Measurements from ENCODE around the gene PCP2.

The PCP2 gene

DNA sequence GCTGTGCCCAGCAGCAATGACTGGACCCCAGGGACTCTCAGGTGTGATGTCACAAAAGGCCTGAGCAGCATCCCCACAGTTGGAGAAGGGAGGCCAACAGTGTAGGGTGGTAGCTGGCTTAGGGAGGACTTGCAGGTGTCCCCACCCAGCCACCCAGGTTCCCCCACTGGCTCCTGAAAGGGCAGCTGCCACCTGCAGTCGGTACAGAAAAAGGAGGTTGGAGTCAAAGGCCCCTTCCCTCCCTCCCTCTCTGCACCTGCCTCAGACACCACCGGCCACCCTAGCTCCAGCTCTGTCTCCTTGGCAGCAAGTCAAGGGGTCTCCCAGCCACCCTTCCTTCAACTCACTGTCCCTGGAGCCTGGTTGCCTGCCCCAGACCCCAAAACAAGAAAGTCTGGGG, at the start of gene PCP2:
PCP2 (minus strand) TSS at position 22 of the 400 bp plus-strand sequence. CDS start 262 bp downstream, outside the sequence.
- DNase-seq, result no peak

DNA sequence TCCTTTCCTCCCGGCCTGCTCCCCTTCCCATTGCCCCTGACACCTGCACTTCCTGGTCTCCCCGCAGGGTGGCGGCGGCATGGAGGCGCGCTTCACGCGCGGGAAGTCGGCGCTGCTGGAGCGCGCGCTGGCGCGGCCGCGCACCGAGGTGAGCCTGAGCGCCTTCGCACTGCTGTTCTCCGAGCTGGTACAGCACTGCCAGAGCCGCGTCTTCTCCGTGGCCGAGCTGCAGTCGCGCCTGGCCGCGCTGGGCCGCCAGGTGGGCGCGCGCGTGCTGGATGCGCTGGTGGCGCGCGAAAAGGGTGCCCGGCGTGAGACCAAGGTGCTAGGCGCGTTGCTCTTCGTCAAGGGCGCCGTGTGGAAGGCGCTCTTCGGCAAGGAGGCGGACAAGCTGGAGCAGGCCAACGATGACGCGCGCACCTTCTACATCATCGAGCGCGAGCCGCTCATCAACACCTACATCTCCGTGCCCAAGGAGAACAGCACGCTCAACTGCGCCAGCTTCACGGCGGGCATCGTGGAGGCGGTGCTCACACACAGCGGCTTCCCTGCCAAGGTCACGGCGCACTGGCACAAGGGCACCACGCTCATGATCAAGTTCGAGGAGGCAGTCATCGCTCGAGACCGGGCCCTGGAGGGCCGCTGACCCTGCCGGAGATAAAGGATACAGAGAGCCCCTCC, 48.8 kb upstream of the PCP2 start:
- no peak for DNase-seq

- no peak for DNase-seq
Measured at GRCh38 chr19:7681340-7682174, 48.0 kb upstream of the PCP2 start.

- peak; percentile 60 for DNase-seq
Measured at GRCh38 chr19:7680606-7681339, 47.3 kb upstream of the PCP2 start, which contains the start of gene TRAPPC5. TSS of gene TRAPPC5 (plus strand) at chr19:7680833. CDS start at chr19:7682254, 1,421 bp downstream.

GRCh38 chr19:7679771-7680605, 46.5 kb upstream of the PCP2 start:
- DNase-seq, result no peak

GRCh38 chr19:7678971-7679751, 45.6 kb upstream of the PCP2 start:
- no peak for DNase-seq

DNA sequence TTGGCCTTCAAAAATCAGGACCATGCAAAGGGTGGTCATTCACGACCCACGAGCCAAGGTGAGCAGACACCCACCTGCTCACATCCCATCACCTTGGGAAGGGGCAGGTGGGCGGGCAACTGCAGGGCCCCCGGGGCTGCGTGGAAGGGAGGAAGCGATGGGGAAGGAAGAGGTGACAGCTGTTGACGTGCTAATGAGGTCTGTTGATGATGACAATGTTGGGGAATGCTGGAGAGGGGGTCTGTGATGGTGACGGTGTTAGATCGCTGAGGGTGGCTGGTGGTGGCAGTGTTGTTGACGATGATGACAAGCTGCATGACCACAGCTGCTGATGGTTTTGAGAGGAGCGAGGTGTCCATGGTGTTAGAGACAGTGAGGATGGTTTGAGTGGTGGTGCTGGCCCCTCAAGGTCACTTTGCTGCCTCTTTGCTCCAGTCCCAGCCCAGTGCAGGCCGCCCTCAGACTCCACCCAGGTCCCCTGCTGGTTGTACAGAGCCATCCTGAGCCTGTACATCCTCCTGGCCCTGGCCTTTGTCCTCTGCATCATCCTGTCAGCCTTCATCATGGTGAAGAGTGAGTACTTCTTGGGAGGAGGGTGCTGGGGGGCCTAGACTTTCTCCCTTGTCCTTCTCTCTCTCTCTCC, 44.3 kb upstream of the PCP2 start:
- DNase-seq, result no peak

GRCh38 chr19:7676854-7677253, 43.3 kb upstream of the PCP2 start, which contains the start of gene MCEMP1:
TSS of gene MCEMP1 (plus strand) at chr19:7677090. CDS start at chr19:7677121, 31 bp downstream.
- DNase-seq, result no peak

DNA sequence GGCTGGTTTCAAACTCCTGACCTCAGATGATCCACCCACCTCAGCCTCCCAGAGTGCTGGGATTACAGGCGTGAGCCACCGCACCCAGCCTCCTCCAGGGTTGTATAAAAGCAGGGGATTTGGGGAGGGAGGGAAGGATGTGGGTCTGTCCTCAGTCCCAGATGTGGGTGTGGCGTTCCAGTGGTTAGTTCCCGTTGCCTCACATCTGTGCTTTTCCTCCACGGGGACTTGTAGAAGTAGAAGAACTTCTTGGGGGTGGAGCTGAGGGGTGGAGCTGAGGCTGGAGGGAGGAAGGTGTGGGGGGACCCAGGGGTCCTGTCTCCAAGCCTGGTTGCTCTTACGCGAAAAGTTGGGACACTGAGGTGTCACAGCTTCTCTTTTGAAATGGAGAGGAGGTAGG, 42.9 kb upstream of the PCP2 start:
- no peak for DNase-seq

DNA sequence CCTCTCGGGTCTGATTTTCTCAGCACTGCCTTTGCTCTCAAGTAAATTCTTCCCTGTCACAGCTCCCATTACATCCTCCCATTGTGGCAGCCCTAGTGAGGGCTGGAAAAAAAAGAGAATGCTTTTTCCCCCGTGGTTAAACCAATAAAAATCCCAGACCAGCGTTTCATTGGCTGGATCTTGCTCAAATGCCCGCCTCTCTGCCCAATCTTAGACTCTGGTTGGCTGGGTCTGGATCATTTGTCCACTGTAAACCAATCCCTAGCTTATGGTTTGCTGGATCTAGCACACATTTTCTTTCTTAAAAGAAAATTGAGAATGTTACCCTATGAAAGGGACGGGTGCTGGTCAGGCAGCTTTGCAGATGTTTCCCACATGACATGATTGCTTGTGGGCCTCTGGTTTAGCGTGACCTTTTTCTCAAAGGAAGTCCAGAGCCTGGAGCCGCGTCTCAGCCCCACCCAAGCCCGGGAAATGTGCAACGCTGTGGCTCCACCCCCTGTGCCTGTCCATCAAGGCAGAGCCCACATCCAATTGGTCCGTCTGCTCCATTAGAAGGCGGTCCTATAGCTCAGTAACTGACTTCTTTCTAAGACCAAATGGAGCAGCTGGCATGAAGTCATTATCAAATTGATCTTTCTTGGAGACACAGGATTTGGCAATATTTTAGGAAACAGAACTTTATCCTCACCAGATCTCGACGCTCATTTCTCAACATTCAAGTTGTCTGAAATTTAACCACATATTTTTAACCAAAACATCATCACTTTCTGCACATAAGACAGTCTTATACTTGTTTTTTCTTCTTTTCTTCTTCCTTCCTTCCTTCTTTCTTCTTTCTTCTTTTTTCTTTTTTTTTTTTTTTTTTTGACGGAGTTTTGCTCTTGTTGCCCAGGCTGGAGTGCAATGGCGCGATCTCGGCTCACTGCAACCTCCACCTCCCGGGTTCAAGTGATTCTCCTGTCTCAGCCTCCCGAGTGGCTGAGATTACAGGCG, 40.8 kb upstream of the PCP2 start:
- DNase-seq, result peak; percentile 54

GRCh38 chr19:7672522-7672921, 39.0 kb upstream of the PCP2 start:
- DNase-seq, result no peak

DNA sequence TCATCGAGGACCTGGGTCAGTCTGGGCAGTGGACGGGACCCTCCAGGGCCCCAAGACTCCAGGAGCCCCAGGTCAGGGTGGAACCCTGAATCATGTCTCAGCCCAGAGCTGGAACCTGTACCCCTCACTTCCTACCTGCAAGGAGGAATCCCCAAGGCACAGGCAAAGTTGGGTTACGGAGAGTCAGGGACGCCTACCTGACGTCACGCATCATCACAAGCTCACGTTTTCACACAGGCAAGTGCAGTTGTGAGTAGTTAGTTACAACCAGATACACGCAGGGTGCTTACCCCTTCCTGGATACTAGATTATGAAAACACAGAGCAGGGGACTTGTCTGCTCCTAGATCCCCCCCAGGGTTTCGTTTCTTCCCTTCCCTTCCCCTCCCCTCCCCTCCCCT, 37.3 kb upstream of the PCP2 start:
- no peak for DNase-seq

DNA sequence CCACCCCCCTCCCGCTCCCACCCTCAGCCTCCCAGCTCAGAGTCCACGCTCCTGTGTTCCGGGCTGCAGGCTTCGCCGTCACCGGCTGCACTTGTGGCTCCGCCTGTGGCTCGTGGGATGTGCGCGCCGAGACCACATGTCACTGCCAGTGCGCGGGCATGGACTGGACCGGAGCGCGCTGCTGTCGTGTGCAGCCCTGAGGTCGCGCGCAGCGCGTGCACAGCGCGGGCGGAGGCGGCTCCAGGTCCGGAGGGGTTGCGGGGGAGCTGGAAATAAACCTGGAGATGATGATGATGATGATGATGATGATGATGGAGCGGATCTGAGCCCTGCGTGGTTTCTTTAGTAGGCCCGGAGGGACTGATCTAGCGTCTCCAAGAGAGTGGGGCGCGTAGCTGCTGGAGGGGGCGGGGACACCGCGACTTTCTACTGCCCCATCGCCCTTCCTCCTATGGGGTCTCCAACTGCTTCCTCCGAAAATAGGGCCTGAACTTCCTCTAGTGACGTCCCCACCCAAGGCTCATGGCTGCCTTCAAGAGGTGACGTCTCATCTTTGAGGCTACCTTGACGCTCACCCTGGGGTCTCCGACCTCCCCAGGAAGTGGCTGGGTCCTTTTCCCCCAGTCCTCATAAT, 36.7 kb upstream of the PCP2 start:
- no peak for DNase-seq

DNA sequence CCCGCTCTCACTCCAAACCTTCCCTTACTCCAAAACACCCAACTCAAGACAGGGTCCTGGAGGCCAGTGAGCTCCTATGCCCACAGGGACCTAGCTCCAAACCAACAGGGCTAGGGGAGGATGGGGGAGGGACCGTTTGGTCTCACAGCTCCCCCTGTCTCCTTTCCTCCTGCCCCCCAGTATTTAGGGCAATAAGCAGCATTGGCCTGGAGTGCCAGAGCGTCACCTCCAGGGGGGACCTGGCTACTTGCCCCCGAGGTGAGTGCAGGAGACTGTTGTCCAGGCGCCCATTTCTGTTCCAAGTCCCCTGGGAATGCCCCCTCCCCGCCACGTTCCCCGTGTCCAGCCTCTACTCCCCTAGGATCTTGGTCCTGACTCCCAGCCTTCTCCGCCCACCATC, 36.1 kb upstream of the PCP2 start:
- no peak for DNase-seq

GRCh38 chr19:7668842-7669241, 35.3 kb upstream of the PCP2 start, which contains the start of gene RETN:
TSS of gene RETN (plus strand) at chr19:7669049. CDS start at chr19:7669327, 278 bp downstream.
- no peak for DNase-seq

DNA sequence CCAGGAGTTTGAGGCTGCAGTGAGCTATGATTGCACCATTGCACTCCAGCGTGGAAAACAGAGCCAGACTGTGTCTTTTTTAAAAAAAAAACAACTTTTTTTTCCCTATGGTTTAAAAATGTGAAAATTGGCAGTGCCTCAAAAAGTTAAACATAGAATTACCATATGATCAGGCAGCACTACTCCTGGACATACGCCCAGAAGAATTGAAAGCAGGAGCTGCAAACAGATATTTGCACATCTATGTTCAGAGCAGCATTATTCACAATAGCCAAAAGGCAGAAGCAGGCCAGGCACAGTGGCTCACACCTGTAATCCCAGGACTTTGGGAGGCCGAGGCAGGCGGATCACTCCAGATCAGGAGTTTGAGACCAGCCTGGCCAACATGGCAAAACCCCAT, 31.6 kb upstream of the PCP2 start:
- DNase-seq, result peak; percentile 68

- DNase-seq, result no peak
Measured at GRCh38 chr19:7663706-7664105, 30.2 kb upstream of the PCP2 start.

- DNase-seq, result no peak
Measured at GRCh38 chr19:7662657-7663056, 29.1 kb upstream of the PCP2 start.

Measured in NCI-H446 treated with DMSO at 0.1 percent for 48 hours (cell line).